ENCODE measurements around the gene AGBL4.
A peak's percentile ranks its signal among the peaks of the same experiment; 100 is the strongest.

AGBL4 gene

GRCh38 chr1:49694251-49694827 is 329.4 kb downstream of the AGBL4 start:
- DNase-seq, result no peak

- DNase-seq, result no peak
Observed at GRCh38 chr1:49686107-49686506, 337.6 kb downstream of the AGBL4 start.

- DNase-seq, result no peak
Observed at GRCh38 chr1:49677706-49678105, 346.0 kb downstream of the AGBL4 start.

GRCh38 chr1:49651136-49651535 is 372.6 kb downstream of the AGBL4 start:
- DNase-seq, result no peak

- no peak for DNase-seq
Observed at GRCh38 chr1:49630156-49630555, 393.6 kb downstream of the AGBL4 start.

- no peak for DNase-seq
Observed at GRCh38 chr1:49627781-49628180, 396.0 kb downstream of the AGBL4 start.

GRCh38 chr1:49626472-49626871 is 397.3 kb downstream of the AGBL4 start:
- no peak for DNase-seq

- no peak for DNase-seq
Observed at GRCh38 chr1:49622877-49623276, 400.9 kb downstream of the AGBL4 start.

GRCh38 chr1:49606082-49606481 is 417.7 kb downstream of the AGBL4 start:
- DNase-seq, result no peak

- no peak for DNase-seq
Observed at GRCh38 chr1:49597436-49597835, 426.3 kb downstream of the AGBL4 start.

GRCh38 chr1:49576327-49576901 is 447.3 kb downstream of the AGBL4 start:
- no peak for DNase-seq

- no peak for DNase-seq
Observed at GRCh38 chr1:49556676-49557234, 467.0 kb downstream of the AGBL4 start.

- DNase-seq, result no peak
Observed at GRCh38 chr1:49552101-49552500, 471.7 kb downstream of the AGBL4 start.

GRCh38 chr1:49544615-49545014 is 479.1 kb downstream of the AGBL4 start:
- no peak for DNase-seq

- no peak for DNase-seq
Observed at GRCh38 chr1:49541096-49541752, 482.5 kb downstream of the AGBL4 start.

GRCh38 chr1:49527606-49528305 is 496.0 kb downstream of the AGBL4 start:
- DNase-seq, result no peak

GRCh38 chr1:49526672-49527071 is 497.1 kb downstream of the AGBL4 start:
- no peak for DNase-seq

GRCh38 chr1:49523764-49524163 is 500.0 kb downstream of the AGBL4 start:
- no peak for DNase-seq

- DNase-seq, result no peak
Observed at GRCh38 chr1:49466961-49467360, 556.8 kb downstream of the AGBL4 start.

- no peak for DNase-seq
Observed at GRCh38 chr1:49465486-49466185, 558.1 kb downstream of the AGBL4 start.

GRCh38 chr1:49448200-49448599 is 575.6 kb downstream of the AGBL4 start:
- peak; percentile 3 for DNase-seq

GRCh38 chr1:49436865-49437264 is 586.9 kb downstream of the AGBL4 start:
- no peak for DNase-seq

- no peak for DNase-seq
Observed at GRCh38 chr1:49435291-49435690, 588.5 kb downstream of the AGBL4 start.
